IMR-90 (cell line): ENCODE data around the gene ZMYM2. TPM values are rescaled to one million over a fixed set of nuclear protein-coding genes. Genes with fewer than 3 reads are reported as not detected.
A peak's percentile ranks its signal among the peaks of the same experiment; 100 is the strongest.

Experiments
- ATAC-seq: fragments of 200-7000 bp; cut with Tn5 transposase; 2 replicates; pipeline ENCODE4 v1.9.1; 2020; ENCODE audit warnings: low read depth, mild to moderate bottlenecking, moderate library complexity
- BruUV-seq: library from RNA; stranded (reverse); fragments of 400-500 nt; replicated peaks from 2 replicates; lab custom pipeline; 2021; lab: Mats Ljungman, UMichigan
- CTCF ChIA-PET: fragments of 300-600 bp; formaldehyde crosslinking; extraction: SDS; loops from one replicate; lab custom pipeline; 2021; ENCODE audit warnings: antibody characterized with exemption; lab: Yijun Ruan, JAX
- POLR2A ChIA-PET: fragments of 300-600 bp; sonication (Branson Sonifier 250); formaldehyde crosslinking; loops from one replicate; lab custom pipeline; 2022; ENCODE audit warnings: antibody characterized with exemption; ENCODE audit not compliant: unreplicated experiment; lab: Charles Lee
- DNase-seq: peaks from one replicate; pipeline ENCODE4 v3.0.0; 2013
- H2AFZ ChIP-seq: replicated peaks from 2 replicates; pipeline ENCODE3; 2013; ENCODE audit warnings: low read length, mild to moderate bottlenecking; ENCODE audit not compliant: poor library complexity
- H2AK5ac ChIP-seq: 2 replicates; pipeline ENCODE4 v1.6.1; 2013; ENCODE audit warnings: low read depth, low read length, inconsistent platforms
- H2AK9ac ChIP-seq: replicated peaks from 2 replicates; pipeline ENCODE3; 2013; ENCODE audit warnings: mild to moderate bottlenecking, low read depth, low read length, moderate library complexity; ENCODE audit not compliant: poor library complexity
- H2BK120ac ChIP-seq: 2 replicates; pipeline ENCODE4 v1.6.1; 2013; ENCODE audit warnings: low read depth, low read length, inconsistent platforms
- H2BK15ac ChIP-seq: 3 replicates; pipeline ENCODE4 v1.6.1; 2013; ENCODE audit warnings: low read depth, low read length, inconsistent platforms
- H2BK20ac ChIP-seq: 2 replicates; pipeline ENCODE4 v1.6.1; 2013; ENCODE audit warnings: low read depth, mild to moderate bottlenecking, inconsistent platforms, low read length, moderate library complexity
- H2BK5ac ChIP-seq: 2 replicates; pipeline ENCODE4 v1.6.1; 2013; ENCODE audit warnings: mild to moderate bottlenecking, low read depth, low read length, inconsistent platforms; ENCODE audit not compliant: poor library complexity, severe bottlenecking
- H3K14ac ChIP-seq: replicated peaks from 2 replicates; pipeline ENCODE4 v1.6.1; 2013; ENCODE audit warnings: low read depth, low read length, inconsistent platforms
- H3K18ac ChIP-seq: 2 replicates; pipeline ENCODE4 v1.6.1; 2013; ENCODE audit warnings: low read depth, low read length, control low read depth
- H3K23ac ChIP-seq: 2 replicates; pipeline ENCODE4 v1.6.1; 2013; ENCODE audit warnings: low read depth, low read length, inconsistent platforms
- H3K27ac ChIP-seq: 2 replicates; pipeline ENCODE4 v1.5.1; 2013; ENCODE audit warnings: mild to moderate bottlenecking, control low read depth, low read length; ENCODE audit not compliant: insufficient read depth
- H3K27me3 ChIP-seq: 2 replicates; pipeline ENCODE4 v1.6.1; 2013; ENCODE audit warnings: low read length; ENCODE audit not compliant: control insufficient read depth, insufficient read depth
- H3K36me3 ChIP-seq: 2 replicates; pipeline ENCODE4 v1.6.1; 2013; ENCODE audit warnings: low read length, mixed read lengths; ENCODE audit not compliant: control insufficient read depth, insufficient read depth
- H3K4ac ChIP-seq: 2 replicates; pipeline ENCODE4 v1.6.1; 2013; ENCODE audit warnings: low read depth, low read length, inconsistent platforms
- H3K4me1 ChIP-seq: 2 replicates; pipeline ENCODE4 v1.6.1; 2013; ENCODE audit warnings: low read length, mixed read lengths; ENCODE audit not compliant: control insufficient read depth, insufficient read depth
- H3K4me2 ChIP-seq: 2 replicates; pipeline ENCODE4 v1.6.1; 2013; ENCODE audit warnings: low read depth, mild to moderate bottlenecking, control low read depth, low read length, moderate library complexity
- H3K4me3 ChIP-seq: 2 replicates; pipeline ENCODE4 v1.5.1; 2013; ENCODE audit warnings: low read depth, mild to moderate bottlenecking, control low read depth, low read length, moderate library complexity; ENCODE audit not compliant: insufficient read depth
- H3K56ac ChIP-seq: 2 replicates; pipeline ENCODE4 v1.6.1; 2013; ENCODE audit warnings: low read length, inconsistent platforms; ENCODE audit not compliant: insufficient read depth; ENCODE audit errors: extremely low read depth
- H3K79me1 ChIP-seq, 2 experiments: 2 replicates each; pipeline ENCODE4 v1.6.1; 2013; ENCODE audit warnings: low read length in 2 of 2, inconsistent platforms in 1 of 2, low read depth in 1 of 2
- H3K9ac ChIP-seq: 2 replicates; pipeline ENCODE4 v1.6.1; 2013; ENCODE audit warnings: low read depth, low read length, control low read depth
- H3K9me1 ChIP-seq: 2 replicates; pipeline ENCODE4 v1.6.1; 2013; ENCODE audit warnings: low read length, inconsistent platforms; ENCODE audit not compliant: insufficient read depth
- H3K9me3 ChIP-seq: 2 replicates; pipeline ENCODE4 v1.6.1; 2013; ENCODE audit warnings: low read length; ENCODE audit not compliant: control insufficient read depth, insufficient read depth
- H4K20me1 ChIP-seq: 2 replicates; pipeline ENCODE4 v1.6.1; 2013; ENCODE audit warnings: low read length, inconsistent platforms; ENCODE audit not compliant: insufficient read depth
- H4K5ac ChIP-seq: 2 replicates; pipeline ENCODE4 v1.6.1; 2013; ENCODE audit warnings: mild to moderate bottlenecking, low read depth, low read length, control low read depth
- H4K8ac ChIP-seq, 2 experiments: 2 replicates each; pipeline ENCODE4 v1.6.1; 2013; ENCODE audit warnings: low read depth in 2 of 2, low read length in 2 of 2, control low read depth in 1 of 2, inconsistent platforms in 1 of 2
- H4K91ac ChIP-seq: 2 replicates; pipeline ENCODE4 v1.6.1; 2013; ENCODE audit warnings: low read depth, low read length, inconsistent platforms; ENCODE audit not compliant: insufficient read depth
- BHLHE40 ChIP-seq: fragments of 150-350 bp; IDR thresholded peaks from 2 replicates; pipeline ENCODE4 v1.6.1; 2016; ENCODE audit warnings: mild to moderate bottlenecking, low read depth, low read length
- CEBPB ChIP-seq: IDR thresholded peaks from 2 replicates; pipeline ENCODE4 v1.6.1; 2012; ENCODE audit warnings: low read depth, low read length, improper control_type of control experiment
- CHD1 ChIP-seq: IDR thresholded peaks from 2 replicates; pipeline ENCODE4 v1.6.1; 2012; ENCODE audit warnings: low read depth, low read length, improper control_type of control experiment
- ELK1 ChIP-seq: fragments of 150-350 bp; IDR thresholded peaks from 2 replicates; pipeline ENCODE4 v1.6.1; 2016; ENCODE audit warnings: low read depth, mild to moderate bottlenecking, low read length, moderate library complexity, borderline replicate concordance
- WGBS, 2 experiments: methylation state at CpG; one replicate each; pipeline versions ENCODE4 v1.1.5 to v1.1.7; 2013; ENCODE audit warnings: missing lambda C conversion rate in 2 of 2; ENCODE audit not compliant: insufficient read length in 1 of 2; ENCODE audit errors: extremely low coverage in 2 of 2; 5-methylcytosine and 5-hydroxymethylcytosine counted together
- dilution Hi-C: fragments of 300-500 bp; cut with HindIII; formaldehyde crosslinking; loops from one replicate; pipeline ENCODE4 v1.14.3; 2018; ENCODE audit warnings: low sequenced_read_pairs; ENCODE audit not compliant: unreplicated experiment
- in situ Hi-C: fragments of 300-500 bp; cut with MboI; formaldehyde crosslinking; loops from 3 replicates; pipeline ENCODE4 v1.14.3; 2019; ENCODE audit warnings: low sequenced_read_pairs, inconsistent platforms, mixed read lengths
- intact Hi-C: fragments of 100-400 bp; cut with micrococcal nuclease; formaldehyde crosslinking; loops from 2 replicates; pipeline ENCODE4 v1.10.0; 2022
- polyA plus RNA-seq, 3 experiments: library from polyadenylated mRNA; depleted of rRNA; stranded (reverse); fragments of >200 nt; gene quantifications; 2 replicates each; pipeline ENCODE4 v1.2.3, GENCODE V29; 2012; ENCODE audit warnings: low replicate concordance in 1 of 3
- total RNA-seq: library from RNA; depleted of rRNA; stranded (reverse); fragments of >200 nt; gene quantifications from 2 replicates; pipeline ENCODE4 v1.2.3, GENCODE V29; 2012

The ZMYM2 gene
- total and polyA plus RNA-seq, 2 of the 4 experiments (the other 2 are of a cell fraction), result 15.7 to 51.1 TPM

- dilution Hi-C loops, result no loop called here
- POLR2A ChIA-PET, result no interaction called here
- no peak overlapping the region for H3K14ac ChIP-seq
- H3K9me1 ChIP-seq, result no peaks in the 10 kb centered on the region
- H4K20me1 ChIP-seq, result no peaks in the 10 kb centered on the region
- no peak overlapping the region for H2AK5ac ChIP-seq
- H3K56ac ChIP-seq, result no peak overlapping the region
- H2BK120ac ChIP-seq, result no peak overlapping the region
- in situ Hi-C loops, result no loop called here
- H3K18ac ChIP-seq, result no peak overlapping the region
- peaks cover 43% of the 10 kb centered on the region for H3K27me3 ChIP-seq
- intact Hi-C loops, result no loop called here
- no peak overlapping the region for H3K4me3 ChIP-seq
- no peak overlapping the region; the same call in 1 of the 2 replicates for H3K4me2 ChIP-seq
- 66% methylated on average over 5 of the region's 9 CpGs; no CpG with 5 or more reads in 1 of the 2 experiments for WGBS, 2 experiments
- H2BK20ac ChIP-seq, result no peak overlapping the region
- H3K4me1 ChIP-seq, result peaks cover 2% of the 10 kb centered on the region; the same call in 1 of the 2 replicates
- ATAC-seq (peak; percentile 24; the same call in 1 of the 2 replicates), DNase-seq (no peak)
- no peak overlapping the region for H3K27ac ChIP-seq
- CTCF ChIA-PET, result interaction anchor here (0.5 kb wide), 1 partner anchor 379 kb away, joined by 4 read pairs; no protein-coding TSS in a partner anchor
- H4K5ac ChIP-seq, result no peak overlapping the region
- no peak overlapping the region; the same call in 1 of the 2 replicates for H3K23ac ChIP-seq
- no TSS peak for BruUV-seq
- no peak overlapping the region for H4K91ac ChIP-seq
- no peaks in the 10 kb centered on the region for H3K79me1 ChIP-seq
- no peak overlapping the region for H3K9ac ChIP-seq
- no peak overlapping the region for H2BK5ac ChIP-seq
- no peaks in the 10 kb centered on the region for H3K36me3 ChIP-seq
- no peak overlapping the region for H2AFZ ChIP-seq
- H2AK9ac ChIP-seq, result no peak overlapping the region
- no peak overlapping the region for H4K8ac ChIP-seq
- H3K9me3 ChIP-seq, result no peaks in the 10 kb centered on the region
- H3K4ac ChIP-seq, result no peak overlapping the region
- H2BK15ac ChIP-seq, result no peak overlapping the region
- TF ChIP-seq CEBPB, result no peak
- no peak for TF ChIP-seq ELK1
- no peak for TF ChIP-seq CHD1
- no peak for TF ChIP-seq BHLHE40
Measured at GRCh38 chr13:20102525-20103180, 144.1 kb downstream of the ZMYM2 start.
